GM18526 (cell line): ENCODE data around the gene NELL2.

ENCODE experiments used
- POLR2A ChIP-seq: IDR thresholded peaks from 3 replicates; pipeline ENCODE4 v1.6.1; 2011; ENCODE audit not compliant: insufficient read length; ENCODE audit errors: extremely low read depth

NELL2 gene

GRCh38 chr12:44875954-44876543 lies at the start of gene NELL2:
Gene NELL2 (minus strand): TSS chr12:44876315. CDS start chr12:44875869, 446 bp downstream.
- no peak for TF ChIP-seq POLR2A

- no peak for TF ChIP-seq POLR2A
Measured at GRCh38 chr12:44921736-44922135, 45.6 kb upstream of the NELL2 start.

- no peak for TF ChIP-seq POLR2A
Measured at GRCh38 chr12:44917141-44917540, 41.0 kb upstream of the NELL2 start.

GRCh38 chr12:44915958-44916357 lies 39.8 kb upstream of the NELL2 start:
- no peak for TF ChIP-seq POLR2A

GRCh38 chr12:44904321-44904720 lies 28.2 kb upstream of the NELL2 start:
- TF ChIP-seq POLR2A = no peak

GRCh38 chr12:44889926-44890325 lies 13.8 kb upstream of the NELL2 start:
- no peak for TF ChIP-seq POLR2A

GRCh38 chr12:44889162-44889561 lies 13.0 kb upstream of the NELL2 start:
- TF ChIP-seq POLR2A = no peak

- no peak for TF ChIP-seq POLR2A
Measured at GRCh38 chr12:44885902-44886301, 9.8 kb upstream of the NELL2 start.

GRCh38 chr12:44881197-44881596 lies 5.1 kb upstream of the NELL2 start:
- no peak for TF ChIP-seq POLR2A

GRCh38 chr12:44876544-44877410 lies 662 bp upstream of the NELL2 start:
- no peak for TF ChIP-seq POLR2A

GRCh38 chr12:44875417-44875953 lies 630 bp downstream of the NELL2 start:
- no peak for TF ChIP-seq POLR2A

- no peak for TF ChIP-seq POLR2A
Measured at GRCh38 chr12:44874981-44875416, 1.1 kb downstream of the NELL2 start.

- no peak for TF ChIP-seq POLR2A
Measured at GRCh38 chr12:44873898-44874297, 2.2 kb downstream of the NELL2 start.

GRCh38 chr12:44869503-44869902 lies 6.6 kb downstream of the NELL2 start:
- TF ChIP-seq POLR2A = no peak

GRCh38 chr12:44863867-44864266 lies 12.2 kb downstream of the NELL2 start:
- no peak for TF ChIP-seq POLR2A

GRCh38 chr12:44859998-44860689 lies 16.0 kb downstream of the NELL2 start:
- no peak for TF ChIP-seq POLR2A
